Measurements from ENCODE around the gene ARF4. TPM values are rescaled to one million over a fixed set of nuclear protein-coding genes. Genes with fewer than 3 reads are reported as not detected.

Gene ARF4
- total RNA-seq, 1 donor from 2014 or later, result 471 TPM

DNA sequence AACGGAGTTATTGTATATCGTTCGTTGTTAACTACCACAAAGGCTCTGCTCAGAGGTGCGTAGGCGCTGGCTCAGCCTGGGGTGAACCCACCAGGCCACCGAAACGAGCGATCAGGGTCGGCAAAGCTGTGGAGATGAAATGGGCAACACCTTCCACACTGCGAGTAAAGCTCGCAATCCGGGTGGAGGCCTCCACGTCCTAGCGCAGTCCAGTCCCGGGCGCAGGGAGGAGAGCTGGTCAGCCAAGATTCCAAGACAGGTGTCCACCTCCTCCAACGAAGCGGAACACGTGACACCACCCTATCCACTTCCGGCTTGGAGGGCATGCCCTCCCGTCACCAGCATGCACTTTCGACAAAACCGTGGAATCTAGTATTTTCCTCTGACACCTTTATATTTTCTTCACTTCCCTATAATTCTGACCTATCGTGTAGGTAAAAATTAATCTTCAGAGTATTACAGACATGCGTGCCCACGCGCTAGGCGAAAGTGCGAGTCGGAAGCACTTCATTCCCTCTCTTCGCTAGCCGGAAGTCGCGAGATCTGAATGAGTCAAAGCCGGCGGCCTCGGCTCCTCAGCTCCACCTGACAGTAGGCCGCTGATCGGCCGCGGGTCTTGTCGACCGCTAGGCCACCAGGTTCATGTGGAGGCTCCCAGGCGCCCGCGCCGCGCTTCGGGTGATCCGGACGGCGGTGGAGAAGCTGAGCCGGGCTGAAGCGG, 41.2 kb downstream of the ARF4 start, which contains the start of gene PDE12:
PDE12 (plus strand) TSS at position 537 of the 721 bp plus-strand sequence; CDS start at position 643, 106 bp downstream.
- Histone ChIP-seq H3K4me3 (ENCODE audit: insufficient read depth, low read depth, low read length) (peak within 1 kb of the TSS; percentile 88), H2AFZ (ENCODE audit: low read depth, low read length) (peak within 1 kb of the TSS; percentile 95)
- TF ChIP-seq EZH2 (IDR thresholded peaks at IDR 0.05; ENCODE audit: insufficient read depth, low read length), result no peak
- TF ChIP-seq, protein P1, sequence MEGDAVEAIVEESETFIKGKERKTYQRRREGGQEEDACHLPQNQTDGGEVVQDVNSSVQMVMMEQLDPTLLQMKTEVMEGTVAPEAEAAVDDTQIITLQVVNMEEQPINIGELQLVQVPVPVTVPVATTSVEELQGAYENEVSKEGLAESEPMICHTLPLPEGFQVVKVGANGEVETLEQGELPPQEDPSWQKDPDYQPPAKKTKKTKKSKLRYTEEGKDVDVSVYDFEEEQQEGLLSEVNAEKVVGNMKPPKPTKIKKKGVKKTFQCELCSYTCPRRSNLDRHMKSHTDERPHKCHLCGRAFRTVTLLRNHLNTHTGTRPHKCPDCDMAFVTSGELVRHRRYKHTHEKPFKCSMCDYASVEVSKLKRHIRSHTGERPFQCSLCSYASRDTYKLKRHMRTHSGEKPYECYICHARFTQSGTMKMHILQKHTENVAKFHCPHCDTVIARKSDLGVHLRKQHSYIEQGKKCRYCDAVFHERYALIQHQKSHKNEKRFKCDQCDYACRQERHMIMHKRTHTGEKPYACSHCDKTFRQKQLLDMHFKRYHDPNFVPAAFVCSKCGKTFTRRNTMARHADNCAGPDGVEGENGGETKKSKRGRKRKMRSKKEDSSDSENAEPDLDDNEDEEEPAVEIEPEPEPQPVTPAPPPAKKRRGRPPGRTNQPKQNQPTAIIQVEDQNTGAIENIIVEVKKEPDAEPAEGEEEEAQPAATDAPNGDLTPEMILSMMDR (IDR thresholded peaks at IDR 0.05; ENCODE audit: insufficient read depth, low read depth, low read length), result no peak

DNA sequence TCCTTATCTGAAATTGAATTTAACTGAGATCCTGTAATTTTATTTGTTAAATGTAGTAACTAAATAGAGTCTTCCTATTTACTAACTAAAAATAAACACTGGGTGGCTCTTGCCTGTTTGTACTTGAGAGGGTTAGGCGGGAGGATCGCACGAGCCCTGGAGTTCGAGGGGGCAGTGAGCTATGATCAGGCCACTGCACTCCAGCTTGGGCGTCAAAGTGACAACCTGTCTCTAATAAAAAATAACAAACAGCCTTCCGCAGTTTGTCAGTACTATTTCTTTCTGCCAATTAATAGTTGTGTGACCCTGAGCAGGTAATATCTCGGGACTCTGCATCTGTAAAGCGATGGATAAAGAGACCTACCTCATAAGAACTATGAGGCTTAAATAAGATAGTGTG, 41.8 kb downstream of the ARF4 start:
- H3K9ac ChIP-seq (ENCODE audit: low read length), result peak overlapping the region; percentile 94
- peaks cover 9% of the 10 kb centered on the region for H3K4me1 Mint-ChIP-seq (ENCODE audit: low read depth, unreplicated experiment)
- peaks cover 40% of the 10 kb centered on the region for H3K79me2 ChIP-seq (ENCODE audit: insufficient read depth, low read length)
- DNase-seq (ENCODE audit: low read depth), result no peak
- H3K4me3 Mint-ChIP-seq (ENCODE audit: unreplicated experiment), result peak overlapping the region; percentile 92
- H3K27me3 Mint-ChIP-seq (ENCODE audit: low read depth, unreplicated experiment), result no peaks in the 10 kb centered on the region
- peak overlapping the region; percentile 97 for H3K4me2 ChIP-seq (ENCODE audit: low read length)
- H3K27ac Mint-ChIP-seq (ENCODE audit: unreplicated experiment), result peak overlapping the region; percentile 30
- FAIRE-seq, result no peak
- H3K27ac ChIP-seq (ENCODE audit: low read depth, low read length), result peak overlapping the region; percentile 94
- no peaks in the 10 kb centered on the region for H3K27me3 ChIP-seq (ENCODE audit: insufficient read depth, low read length)
- H2AFZ ChIP-seq (ENCODE audit: low read depth, low read length), result peak overlapping the region; percentile 95
- peaks cover 12% of the 10 kb centered on the region for H3K36me3 Mint-ChIP-seq (ENCODE audit: low read depth, unreplicated experiment)
- peaks cover 27% of the 10 kb centered on the region for H4K20me1 ChIP-seq (ENCODE audit: insufficient read depth, low read length)
- H3K4me3 ChIP-seq (ENCODE audit: insufficient read depth, low read depth, low read length), result peak overlapping the region; percentile 88
- H3K36me3 ChIP-seq (ENCODE audit: insufficient read depth, low read length), result peaks cover 5% of the 10 kb centered on the region
- peaks cover 17% of the 10 kb centered on the region for H3K4me1 ChIP-seq (ENCODE audit: insufficient read depth, low read length)
- peaks cover 3% of the 10 kb centered on the region for H3K9me3 Mint-ChIP-seq (ENCODE audit: unreplicated experiment)
- TF ChIP-seq EZH2 (IDR thresholded peaks at IDR 0.05; ENCODE audit: insufficient read depth, low read length), result no peak
- TF ChIP-seq, protein P1 (IDR thresholded peaks at IDR 0.05; ENCODE audit: insufficient read depth, low read depth, low read length), result no peak
- H3K9me3 ChIP-seq (ENCODE audit: insufficient read depth, low read depth, low read length), result no peaks in the 10 kb centered on the region

More for the DNA sequence above, 41.2 kb downstream of the ARF4 start, which contains the start of gene PDE12:
- H3K4me1 ChIP-seq (ENCODE audit: insufficient read depth, low read length), result peaks cover 17% of the 10 kb centered on the region
- peaks cover 13% of the 10 kb centered on the region for H3K4me1 Mint-ChIP-seq (ENCODE audit: low read depth, unreplicated experiment)
- H3K9me3 ChIP-seq (ENCODE audit: insufficient read depth, low read depth, low read length), result no peaks in the 10 kb centered on the region
- H3K79me2 ChIP-seq (ENCODE audit: insufficient read depth, low read length), result peaks cover 45% of the 10 kb centered on the region
- H3K36me3 Mint-ChIP-seq (ENCODE audit: low read depth, unreplicated experiment), result peaks cover 12% of the 10 kb centered on the region
- H3K4me3 Mint-ChIP-seq (ENCODE audit: unreplicated experiment), result peak within 1 kb of the TSS; percentile 92
- no peaks in the 10 kb centered on the region for H3K27me3 Mint-ChIP-seq (ENCODE audit: low read depth, unreplicated experiment)
- H3K27ac Mint-ChIP-seq (ENCODE audit: unreplicated experiment), result peak within 1 kb of the TSS; percentile 99
- peaks cover 27% of the 10 kb centered on the region for H4K20me1 ChIP-seq (ENCODE audit: insufficient read depth, low read length)
- FAIRE-seq, result peak; percentile 37
- peaks cover 3% of the 10 kb centered on the region for H3K9me3 Mint-ChIP-seq (ENCODE audit: unreplicated experiment)
- peak within 1 kb of the TSS; percentile 97 for H3K4me2 ChIP-seq (ENCODE audit: low read length)
- peak; percentile 90 for DNase-seq (ENCODE audit: low read depth)
- H3K9ac ChIP-seq (ENCODE audit: low read length), result peak within 1 kb of the TSS; percentile 94
- H3K27me3 ChIP-seq (ENCODE audit: insufficient read depth, low read length), result no peaks in the 10 kb centered on the region
- H3K36me3 ChIP-seq (ENCODE audit: insufficient read depth, low read length), result peaks cover 5% of the 10 kb centered on the region
- H3K27ac ChIP-seq (ENCODE audit: low read depth, low read length), result peak within 1 kb of the TSS; percentile 94

DNA sequence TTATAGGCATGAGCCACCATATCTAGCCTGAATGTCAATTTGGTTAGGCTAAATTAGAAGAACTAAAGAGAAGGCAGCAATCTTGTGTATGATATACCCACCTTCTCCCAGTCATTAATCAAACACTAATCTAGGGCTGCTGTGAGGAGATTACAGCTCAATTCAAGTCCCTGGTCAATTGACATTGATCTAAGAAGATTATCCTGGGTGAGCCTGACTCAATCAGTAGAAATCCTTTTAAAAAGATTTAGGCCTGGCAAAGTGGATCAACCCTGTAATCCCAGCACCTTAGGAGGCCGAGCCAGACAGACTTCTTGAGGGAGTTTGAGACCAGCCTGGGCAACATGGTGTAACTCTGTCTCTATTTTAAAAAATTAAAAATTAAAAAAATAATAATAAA, 50.5 kb downstream of the ARF4 start:
- peaks cover 5% of the 10 kb centered on the region for H3K4me1 ChIP-seq (ENCODE audit: insufficient read depth, low read length)
- H3K27me3 ChIP-seq (ENCODE audit: insufficient read depth, low read length), result no peaks in the 10 kb centered on the region
- H3K79me2 ChIP-seq (ENCODE audit: insufficient read depth, low read length), result no peaks in the 10 kb centered on the region
- H3K9me3 Mint-ChIP-seq (ENCODE audit: unreplicated experiment), result no peaks in the 10 kb centered on the region
- H3K4me3 ChIP-seq (ENCODE audit: insufficient read depth, low read depth, low read length), result no peak overlapping the region
- H3K36me3 Mint-ChIP-seq (ENCODE audit: low read depth, unreplicated experiment), result no peaks in the 10 kb centered on the region
- no peak overlapping the region for H3K4me3 Mint-ChIP-seq (ENCODE audit: unreplicated experiment)
- no peaks in the 10 kb centered on the region for H3K27me3 Mint-ChIP-seq (ENCODE audit: low read depth, unreplicated experiment)
- no peak overlapping the region for H3K27ac Mint-ChIP-seq (ENCODE audit: unreplicated experiment)
- no peak overlapping the region for H2AFZ ChIP-seq (ENCODE audit: low read depth, low read length)
- no peak for DNase-seq (ENCODE audit: low read depth)
- H3K9ac ChIP-seq (ENCODE audit: low read length), result no peak overlapping the region
- H3K36me3 ChIP-seq (ENCODE audit: insufficient read depth, low read length), result no peaks in the 10 kb centered on the region
- no peak overlapping the region for H3K27ac ChIP-seq (ENCODE audit: low read depth, low read length)
- H3K4me2 ChIP-seq (ENCODE audit: low read length), result no peak overlapping the region
- no peaks in the 10 kb centered on the region for H3K9me3 ChIP-seq (ENCODE audit: insufficient read depth, low read depth, low read length)
- no peaks in the 10 kb centered on the region for H3K4me1 Mint-ChIP-seq (ENCODE audit: low read depth, unreplicated experiment)
- FAIRE-seq, result no peak
- no peak for TF ChIP-seq EZH2 (IDR thresholded peaks at IDR 0.05; ENCODE audit: insufficient read depth, low read length)
- TF ChIP-seq, protein P1 (IDR thresholded peaks at IDR 0.05; ENCODE audit: insufficient read depth, low read depth, low read length), result no peak
- H4K20me1 ChIP-seq (ENCODE audit: insufficient read depth, low read length), result no peaks in the 10 kb centered on the region
